ENCODE measurements around the gene OR52E2.

DNA sequence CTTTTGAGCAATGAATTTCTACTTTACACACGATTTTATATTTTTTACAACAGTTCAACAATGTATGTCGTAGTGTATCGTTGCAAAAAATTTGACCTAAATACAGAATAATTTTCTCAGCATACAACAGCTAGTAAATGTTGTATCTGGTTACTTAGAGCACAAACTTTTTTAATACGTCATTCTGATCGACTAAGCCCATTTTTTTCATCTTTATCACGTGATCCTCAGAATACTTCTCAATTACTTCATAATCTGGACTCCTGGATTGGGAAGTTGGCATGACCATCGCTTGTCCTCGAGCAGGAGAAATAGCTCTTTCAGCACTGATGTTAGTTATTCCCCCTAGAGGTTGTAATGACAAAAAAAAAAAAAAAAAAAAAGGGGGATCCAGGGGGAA is 48.2 kb downstream of the OR52E2 start:
- TF ChIP-seq BHLHE40 (IDR thresholded peaks at IDR 0.05; ENCODE audit: low read depth, low read length) (no peak), NFE2L2 (IDR thresholded peaks at IDR 0.05; ENCODE audit: low read depth, low read length) (no peak), RCOR1 (IDR thresholded peaks at IDR 0.05; ENCODE audit: insufficient replicate concordance, low read length) (no peak), POLR2A (IDR thresholded peaks at IDR 0.05; ENCODE audit: low read depth, low read length) (no peak), ELK1 (IDR thresholded peaks at IDR 0.05; ENCODE audit: borderline replicate concordance, low read depth, low read length) (no peak), MAZ (IDR thresholded peaks at IDR 0.05; ENCODE audit: borderline replicate concordance, low read depth, low read length) (no peak), SMC3 (IDR thresholded peaks at IDR 0.05; ENCODE audit: low read depth, low read length) (no peak), CEBPB (IDR thresholded peaks at IDR 0.05; ENCODE audit: low read depth, low read length) (no peak), MXI1 (IDR thresholded peaks at IDR 0.05; ENCODE audit: borderline replicate concordance, low read depth, low read length) (no peak), MAFK (IDR thresholded peaks at IDR 0.05; ENCODE audit: low read depth, low read length) (no peak)
- TF ChIP-seq, protein P1, sequence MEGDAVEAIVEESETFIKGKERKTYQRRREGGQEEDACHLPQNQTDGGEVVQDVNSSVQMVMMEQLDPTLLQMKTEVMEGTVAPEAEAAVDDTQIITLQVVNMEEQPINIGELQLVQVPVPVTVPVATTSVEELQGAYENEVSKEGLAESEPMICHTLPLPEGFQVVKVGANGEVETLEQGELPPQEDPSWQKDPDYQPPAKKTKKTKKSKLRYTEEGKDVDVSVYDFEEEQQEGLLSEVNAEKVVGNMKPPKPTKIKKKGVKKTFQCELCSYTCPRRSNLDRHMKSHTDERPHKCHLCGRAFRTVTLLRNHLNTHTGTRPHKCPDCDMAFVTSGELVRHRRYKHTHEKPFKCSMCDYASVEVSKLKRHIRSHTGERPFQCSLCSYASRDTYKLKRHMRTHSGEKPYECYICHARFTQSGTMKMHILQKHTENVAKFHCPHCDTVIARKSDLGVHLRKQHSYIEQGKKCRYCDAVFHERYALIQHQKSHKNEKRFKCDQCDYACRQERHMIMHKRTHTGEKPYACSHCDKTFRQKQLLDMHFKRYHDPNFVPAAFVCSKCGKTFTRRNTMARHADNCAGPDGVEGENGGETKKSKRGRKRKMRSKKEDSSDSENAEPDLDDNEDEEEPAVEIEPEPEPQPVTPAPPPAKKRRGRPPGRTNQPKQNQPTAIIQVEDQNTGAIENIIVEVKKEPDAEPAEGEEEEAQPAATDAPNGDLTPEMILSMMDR (conservative IDR thresholded peaks at IDR 0.05; ENCODE audit: low read depth, low read length), result no peak
